H1 (cell line): ENCODE results near the gene RAB3IP. TPM values are rescaled to one million over a fixed set of nuclear protein-coding genes. Genes with fewer than 3 reads are reported as not detected.

Experiments
- CTCF ChIA-PET: fragments of 300-600 bp; sonication (Branson Sonifier 250); formaldehyde crosslinking; loops from one replicate; lab custom pipeline; 2021; ENCODE audit not compliant: partially characterized antibody; lab: Charles Lee
- POLR2A ChIA-PET: fragments of 300-600 bp; sonication (Branson Sonifier 250); formaldehyde crosslinking; loops from one replicate; lab custom pipeline; 2021; ENCODE audit warnings: inconsistent platforms; ENCODE audit not compliant: partially characterized antibody; lab: Charles Lee
- DNase-seq, 2 experiments: peaks; one replicate each; pipeline versions ENCODE4 v3.0.0 to v3.0.0-alpha.2; 2010 to 2022; ENCODE audit warnings: low spot score in 2 of 2, low read depth in 1 of 2, mixed read lengths in 1 of 2
- FAIRE-seq: peaks from 2 replicates; lab custom pipeline; 2011; peaks lifted over from hg19 to GRCh38; lab: Jason Lieb, UNC
- H2AFZ ChIP-seq: 2 replicates; pipeline ENCODE4 v1.8.1; 2012; ENCODE audit warnings: low read length, inconsistent platforms
- H2AK5ac ChIP-seq: 2 replicates; pipeline ENCODE4 v1.6.1; 2013; ENCODE audit warnings: low read depth, low read length
- H2BK120ac ChIP-seq: replicated peaks from 2 replicates; pipeline ENCODE3; 2013; ENCODE audit warnings: low read depth, low read length, inconsistent platforms
- H2BK12ac ChIP-seq: 2 replicates; pipeline ENCODE4 v1.6.1; 2013; ENCODE audit warnings: low read depth, low read length
- H2BK15ac ChIP-seq: 2 replicates; pipeline ENCODE4 v1.6.1; 2013; ENCODE audit warnings: low read length
- H2BK20ac ChIP-seq: 2 replicates; pipeline ENCODE4 v1.6.1; 2013; ENCODE audit warnings: low read length
- H2BK5ac ChIP-seq: 2 replicates; pipeline ENCODE4 v1.6.1; 2013; ENCODE audit warnings: low read depth, low read length
- H3K14ac ChIP-seq: 2 replicates; pipeline ENCODE4 v1.6.1; 2013; ENCODE audit warnings: inconsistent platforms; ENCODE audit not compliant: insufficient read length
- H3K18ac ChIP-seq: 2 replicates; pipeline ENCODE4 v1.6.1; 2013; ENCODE audit warnings: low read length; ENCODE audit errors: extremely low read depth
- H3K23ac ChIP-seq: 2 replicates; pipeline ENCODE4 v1.6.1; 2013; ENCODE audit warnings: inconsistent platforms; ENCODE audit not compliant: insufficient read length
- H3K23me2 ChIP-seq: 2 replicates; pipeline ENCODE4 v1.6.1; 2013; ENCODE audit warnings: low read depth, low read length
- H3K27ac ChIP-seq: 2 replicates; pipeline ENCODE4 v1.6.1; 2011; ENCODE audit warnings: low read depth, low read length, inconsistent platforms
- H3K27me3 ChIP-seq, 4 experiments: replicated peaks in 1 of 4; 1 replicate in 1 of 4; 2 replicates in 3 of 4; pipeline versions ENCODE4 v1.6.1 to v1.8.1; 2011 to 2013; ENCODE audit warnings: low read length in 3 of 4, mild to moderate bottlenecking in 3 of 4, inconsistent platforms in 2 of 4, mixed read lengths in 2 of 4, moderate library complexity in 1 of 4; ENCODE audit not compliant: control insufficient read depth in 3 of 4, insufficient read depth in 3 of 4; ENCODE audit errors: extremely low read depth in 1 of 4
- H3K36me3 ChIP-seq, 4 experiments: 2 replicates each; pipeline versions ENCODE4 v1.6.1 to v1.8.1; 2011 to 2013; ENCODE audit warnings: mild to moderate bottlenecking in 4 of 4, low read length in 3 of 4, moderate library complexity in 2 of 4, control low read depth in 1 of 4, inconsistent platforms in 1 of 4; ENCODE audit not compliant: insufficient read depth in 4 of 4, control insufficient read depth in 2 of 4
- H3K4ac ChIP-seq: replicated peaks from 2 replicates; pipeline ENCODE3; 2013; ENCODE audit warnings: low read length, low read depth, mixed read lengths, inconsistent platforms; ENCODE audit not compliant: insufficient read length
- H3K4me1 ChIP-seq, 4 experiments: replicated peaks in 1 of 4; 1 replicate in 1 of 4; 2 replicates in 3 of 4; pipeline versions ENCODE4 v1.6.1 to v1.8.1; 2011 to 2013; ENCODE audit warnings: low read length in 3 of 4, inconsistent platforms in 2 of 4, mixed read lengths in 1 of 4; ENCODE audit not compliant: insufficient read depth in 4 of 4, control insufficient read depth in 3 of 4
- H3K4me2 ChIP-seq, 2 experiments: 2 replicates each; pipeline versions ENCODE4 v1.6.1 to v1.8.1; 2011 to 2013; ENCODE audit warnings: low read depth in 2 of 2, low read length in 2 of 2, control low read depth in 1 of 2, inconsistent platforms in 1 of 2, mild to moderate bottlenecking in 1 of 2; ENCODE audit not compliant: insufficient read depth in 1 of 2
- H3K4me3 ChIP-seq, 4 experiments: fragments of 200-600, 300-600 bp in 1 of 4; sonication (generic), shearing (Covaris generic), sonication (Bioruptor Twin) in 1 of 4; 2 replicates each; pipeline versions ENCODE4 v1.5.1 to v1.8.1; 2011 to 2016; ENCODE audit warnings: low read length in 4 of 4, low read depth in 3 of 4, control low read depth in 2 of 4, inconsistent platforms in 2 of 4, mild to moderate bottlenecking in 2 of 4, mixed read lengths in 1 of 4, moderate library complexity in 1 of 4; ENCODE audit not compliant: insufficient read depth in 2 of 4; ENCODE audit errors: extremely low read depth in 1 of 4
- H3K56ac ChIP-seq: replicated peaks from 2 replicates; pipeline ENCODE3; 2013; ENCODE audit warnings: low read depth, mild to moderate bottlenecking, mixed read lengths, low read length, inconsistent platforms; ENCODE audit not compliant: insufficient read length
- H3K79me1 ChIP-seq: 2 replicates; pipeline ENCODE4 v1.6.1; 2013; ENCODE audit warnings: low read depth, low read length, control low read depth
- H3K79me2 ChIP-seq, 2 experiments: 2 replicates each; pipeline versions ENCODE4 v1.6.1 to v1.8.1; 2012 to 2013; ENCODE audit warnings: low read length in 2 of 2, mild to moderate bottlenecking in 2 of 2, inconsistent platforms in 1 of 2; ENCODE audit not compliant: insufficient read depth in 2 of 2, control insufficient read depth in 1 of 2
- H3K9ac ChIP-seq, 4 experiments: replicated peaks in 1 of 4; 1 replicate in 1 of 4; 2 replicates in 3 of 4; pipeline versions ENCODE4 v1.6.1 to v1.8.1; 2011 to 2013; ENCODE audit warnings: low read depth in 3 of 4, low read length in 3 of 4, control low read depth in 2 of 4, mild to moderate bottlenecking in 2 of 4, moderate library complexity in 2 of 4, inconsistent platforms in 1 of 4; ENCODE audit errors: extremely low read depth in 1 of 4
- H3K9me3 ChIP-seq, 2 experiments: 2 replicates each; pipeline versions ENCODE4 v1.6.1 to v1.8.1; 2012 to 2013; ENCODE audit warnings: mild to moderate bottlenecking in 2 of 2, moderate library complexity in 2 of 2, control low read depth in 1 of 2, inconsistent platforms in 1 of 2, low read depth in 1 of 2, low read length in 1 of 2, mixed read lengths in 1 of 2; ENCODE audit not compliant: insufficient read depth in 2 of 2
- H4K20me1 ChIP-seq, 2 experiments: replicated peaks in 1 of 2; 2 replicates each; pipeline versions ENCODE3 to v1.8.1; 2011 to 2013; ENCODE audit warnings: inconsistent platforms in 2 of 2, low read length in 2 of 2, mild to moderate bottlenecking in 1 of 2; ENCODE audit not compliant: insufficient read depth in 2 of 2, control insufficient read depth in 1 of 2
- H4K5ac ChIP-seq: 2 replicates; pipeline ENCODE4 v1.6.1; 2013; ENCODE audit warnings: low read length, low read depth, mixed read lengths, inconsistent platforms; ENCODE audit not compliant: insufficient read length
- H4K8ac ChIP-seq: 2 replicates; pipeline ENCODE4 v1.8.0; 2013; ENCODE audit warnings: mild to moderate bottlenecking, moderate library complexity, low read length, inconsistent platforms; ENCODE audit not compliant: insufficient read depth; ENCODE audit errors: extremely low read depth
- H4K91ac ChIP-seq: replicated peaks from 2 replicates; pipeline ENCODE3; 2013; ENCODE audit warnings: low read length, mixed read lengths, inconsistent platforms; ENCODE audit not compliant: insufficient read length
- ASH2L ChIP-seq: fragments of 200-600, 300-600 bp; sonication (generic); IDR thresholded peaks from one replicate; pipeline ENCODE4 v1.7.1; 2017; ENCODE audit warnings: low read length
- EZH2 ChIP-seq: fragments of 200-600 bp; sonication (generic); IDR thresholded peaks from 2 replicates; pipeline ENCODE4 v1.7.1; 2012; ENCODE audit warnings: low read depth, mild to moderate bottlenecking, moderate library complexity, low read length, inconsistent platforms; ENCODE audit not compliant: severe bottlenecking
- FOSL1 ChIP-seq: IDR thresholded peaks from 2 replicates; pipeline ENCODE4 v1.6.1; 2011; ENCODE audit warnings: mild to moderate bottlenecking, low read depth, low read length, moderate library complexity; ENCODE audit not compliant: insufficient read depth
- KDM5A ChIP-seq: fragments of 200-600 bp; IDR thresholded peaks from 2 replicates; pipeline ENCODE4 v1.7.1; 2012; ENCODE audit warnings: mild to moderate bottlenecking, low read length, inconsistent platforms, mixed read lengths
- PHF8 ChIP-seq: fragments of 200-600 bp; sonication (generic); conservative IDR thresholded peaks from 2 replicates; pipeline ENCODE4 v1.7.1; 2012; ENCODE audit warnings: low read depth, mild to moderate bottlenecking, inconsistent platforms, low read length, moderate library complexity
- RFX5 ChIP-seq: IDR thresholded peaks from 2 replicates; pipeline ENCODE4 v1.6.1; 2011; ENCODE audit warnings: low read depth, low read length, improper control_type of control experiment, borderline replicate concordance
- RNF2 ChIP-seq: fragments of 200-900, 300-1000 bp; sonication (generic); IDR thresholded peaks from 2 replicates; pipeline ENCODE4 v1.7.1; 2016; ENCODE audit warnings: borderline replicate concordance, low read depth, mild to moderate bottlenecking, antibody characterized with exemption, low read length; ENCODE audit not compliant: poor library complexity, severe bottlenecking; ENCODE audit errors: missing control alignments
- SIRT6 ChIP-seq: IDR thresholded peaks from one replicate; pipeline ENCODE4 v1.7.1; 2012; ENCODE audit warnings: low read length, inconsistent platforms
- SP2 ChIP-seq: IDR thresholded peaks from 2 replicates; pipeline ENCODE4 v1.6.1; 2012; ENCODE audit warnings: mild to moderate bottlenecking, low read length, inconsistent platforms
- TBP ChIP-seq: IDR thresholded peaks from 2 replicates; pipeline ENCODE4 v1.6.1; 2011; ENCODE audit warnings: low read depth, low read length, improper control_type of control experiment
- TEAD4 ChIP-seq: IDR thresholded peaks from 2 replicates; pipeline ENCODE4 v1.6.1; 2012; ENCODE audit warnings: low read depth, low read length, inconsistent platforms, mixed read lengths
- YY1 ChIP-seq: IDR thresholded peaks from 2 replicates; pipeline ENCODE4 v1.6.1; 2011; ENCODE audit warnings: low read depth, mild to moderate bottlenecking, low read length
- WGBS, 2 experiments: shearing (Covaris generic) in 1 of 2; methylation state at CpG; one replicate each; pipeline versions ENCODE4 v1.1.6 to v1.1.7; 2013 to 2015; ENCODE audit warnings: low lambda C conversion rate in 2 of 2, mixed read lengths in 2 of 2, inconsistent platforms in 1 of 2, low coverage in 1 of 2, missing lambda C conversion rate in 1 of 2; ENCODE audit not compliant: insufficient replicate concordance in 2 of 2, insufficient coverage in 1 of 2, insufficient read length in 1 of 2; ENCODE audit errors: extremely low coverage in 1 of 2, missing lambda C conversion rate in 1 of 2; 5-methylcytosine and 5-hydroxymethylcytosine counted together
- polyA plus RNA-seq, 7 experiments: library from polyadenylated mRNA; depleted of rRNA in 3 of 7; stranded (reverse) in 5 of 7; unstranded in 2 of 7; fragments of >200 nt in 5 of 7; fragments of 200-250 nt in 2 of 7; gene quantifications; 1 replicate in 5 of 7; 2 replicates in 1 of 7; 4 replicates in 1 of 7; pipeline versions ENCODE4 v1.2.1 to v1.2.3, GENCODE V29; 2011 to 2013; ENCODE audit warnings: missing spikeins in 2 of 7, mixed read lengths in 2 of 7
- total RNA-seq: library from RNA; stranded (reverse); fragmentation: NEBNext Ultra II Directional; extraction: Animal tissue kit (Norgen Biotek cat#: 25700); gene quantifications from 2 replicates; pipeline ENCODE4 v1.2.1, GENCODE V29; 2021
- TF ChIP-seq, protein P1 (sequence below): IDR thresholded peaks from 2 replicates; pipeline ENCODE4 v1.6.1; 2011; ENCODE audit warnings: low read length, improper control_type of control experiment
- TF ChIP-seq, protein P2 (sequence below): IDR thresholded peaks from 2 replicates; pipeline ENCODE4 v1.6.1; 2012; ENCODE audit warnings: inconsistent platforms

The RAB3IP gene
- total and polyA plus RNA-seq, 2 of the 8 experiments (the other 6 are each of a cell fraction or from before 2014, with no cell fraction given): 17.7 to 34.6 TPM

DNA sequence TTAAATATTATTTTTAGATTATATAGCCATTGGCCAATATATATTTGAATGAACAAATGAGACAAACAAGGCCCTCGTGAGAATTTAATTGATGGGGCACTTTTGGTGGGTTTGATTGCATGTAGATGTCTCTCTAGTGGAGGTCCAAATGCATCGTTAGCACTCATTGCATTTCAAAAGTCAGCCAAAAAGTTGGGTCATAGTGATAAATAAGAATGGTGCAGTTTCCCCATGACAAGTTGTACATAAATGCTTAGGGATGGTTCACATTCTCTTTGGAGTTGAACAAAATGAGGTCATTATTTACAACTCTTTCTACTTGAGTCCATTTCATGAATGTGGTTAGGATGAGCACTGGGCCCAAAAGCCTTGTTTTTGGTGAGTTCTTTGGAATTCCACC, 40.6 kb upstream of the RAB3IP start:
- no peak overlapping the region for H2BK120ac ChIP-seq
- no peak overlapping the region for H4K8ac ChIP-seq
- no peak overlapping the region for H3K9ac ChIP-seq
- no peaks in the 10 kb centered on the region; a peak in 1 of 8 replicates for H3K36me3 ChIP-seq
- no peak for DNase-seq
- H3K27me3 ChIP-seq: no peaks in the 10 kb centered on the region
- no peak overlapping the region for H2BK12ac ChIP-seq
- no peaks in the 10 kb centered on the region for H3K4me1 ChIP-seq
- H3K4me2 ChIP-seq: no peak overlapping the region
- no peak overlapping the region for H3K14ac ChIP-seq
- H3K27ac ChIP-seq: no peak overlapping the region
- no peak overlapping the region for H3K4me3 ChIP-seq
- no peak overlapping the region for H3K4ac ChIP-seq
- H2BK5ac ChIP-seq: no peak overlapping the region
- ChIA-PET CTCF (interaction anchor here (0.7 to 1.4 kb wide), 2 partner anchors 8 to 10 kb away, joined by 3 read pairs; no protein-coding TSS in a partner anchor), POLR2A (no interaction called here)
- 0 out of 2 replicates have a peak, but pooled peaks cover 1% of the 10 kb centered on the region for H3K23me2 ChIP-seq
- H4K5ac ChIP-seq: no peak overlapping the region
- no peak overlapping the region for H2BK20ac ChIP-seq
- H3K56ac ChIP-seq: no peak overlapping the region
- H3K18ac ChIP-seq: no peak overlapping the region
- H4K91ac ChIP-seq: no peak overlapping the region
- no peak overlapping the region for H2BK15ac ChIP-seq
- no peak for FAIRE-seq
- no peaks in the 10 kb centered on the region for H3K79me1 ChIP-seq
- H2AFZ ChIP-seq: no peak overlapping the region
- no peak overlapping the region for H3K23ac ChIP-seq
- H3K79me2 ChIP-seq: no peaks in the 10 kb centered on the region
- no peaks in the 10 kb centered on the region for H3K9me3 ChIP-seq
- WGBS, 2 experiments: 89% methylated on average over 2 of the region's 2 CpGs; no CpG with 5 or more reads in 1 of the 2 experiments
- no peak overlapping the region for H2AK5ac ChIP-seq
- no peaks in the 10 kb centered on the region for H4K20me1 ChIP-seq
- TF ChIP-seq TEAD4 (no peak), TBP (no peak), FOSL1 (no peak), RFX5 (no peak), PHF8 (no peak), YY1 (no peak), SIRT6 (no peak), RNF2 (no peak), KDM5A (no peak), ASH2L (no peak), EZH2 (no peak), SP2 (no peak)
- TF ChIP-seq, protein P1, sequence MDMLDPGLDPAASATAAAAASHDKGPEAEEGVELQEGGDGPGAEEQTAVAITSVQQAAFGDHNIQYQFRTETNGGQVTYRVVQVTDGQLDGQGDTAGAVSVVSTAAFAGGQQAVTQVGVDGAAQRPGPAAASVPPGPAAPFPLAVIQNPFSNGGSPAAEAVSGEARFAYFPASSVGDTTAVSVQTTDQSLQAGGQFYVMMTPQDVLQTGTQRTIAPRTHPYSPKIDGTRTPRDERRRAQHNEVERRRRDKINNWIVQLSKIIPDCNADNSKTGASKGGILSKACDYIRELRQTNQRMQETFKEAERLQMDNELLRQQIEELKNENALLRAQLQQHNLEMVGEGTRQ: no peak
- TF ChIP-seq, protein P2, sequence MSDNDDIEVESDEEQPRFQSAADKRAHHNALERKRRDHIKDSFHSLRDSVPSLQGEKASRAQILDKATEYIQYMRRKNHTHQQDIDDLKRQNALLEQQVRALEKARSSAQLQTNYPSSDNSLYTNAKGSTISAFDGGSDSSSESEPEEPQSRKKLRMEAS: no peak
